Fibroblast of lung (primary cell): ENCODE data around the gene CEP76. TPM values are rescaled to one million over a fixed set of nuclear protein-coding genes. Genes with fewer than 3 reads are reported as not detected.

Source experiments
- DNase-seq, 2 donors: peaks; one replicate each; pipeline versions ENCODE4 v3.0.0 to v3.0.0-alpha.2; 2010; ENCODE audit warnings: low read depth in 2 of 2
- H2AFZ ChIP-seq: 2 replicates; pipeline ENCODE4 v1.5.1; 2012; ENCODE audit warnings: low read length, control low read depth, inconsistent platforms
- H3K27ac ChIP-seq: 2 replicates; pipeline ENCODE4 v1.5.1; 2011; ENCODE audit warnings: low read length, control low read depth; ENCODE audit not compliant: insufficient read depth
- H3K27me3 ChIP-seq: 2 replicates; pipeline ENCODE4 v1.5.1; 2011; ENCODE audit warnings: mild to moderate bottlenecking, low read length; ENCODE audit not compliant: control insufficient read depth, insufficient read depth
- H3K36me3 ChIP-seq: 2 replicates; pipeline ENCODE4 v1.5.1; 2011; ENCODE audit warnings: low read length; ENCODE audit not compliant: control insufficient read depth, insufficient read depth
- H3K4me1 ChIP-seq: 2 replicates; pipeline ENCODE4 v1.5.1; 2011; ENCODE audit warnings: low read length; ENCODE audit not compliant: control insufficient read depth, insufficient read depth; ENCODE audit errors: extremely low read depth
- H3K4me2 ChIP-seq: 2 replicates; pipeline ENCODE4 v1.5.1; 2011; ENCODE audit warnings: low read length, control low read depth; ENCODE audit not compliant: insufficient read depth; ENCODE audit errors: extremely low read depth
- H3K4me3 ChIP-seq, 4 experiments: fragments of 200-600 bp in 1 of 4; sonication (generic) in 1 of 4; replicated peaks in 1 of 4; 2 replicates each; pipeline ENCODE4 v1.5.1; 2011 to 2016; ENCODE audit warnings: low read length in 4 of 4, low read depth in 3 of 4, mild to moderate bottlenecking in 3 of 4, control low read depth in 2 of 4, inconsistent platforms in 1 of 4, mixed read lengths in 1 of 4; ENCODE audit not compliant: insufficient read depth in 1 of 4; ENCODE audit errors: control extremely low read depth in 1 of 4
- H3K79me2 ChIP-seq: 2 replicates; pipeline ENCODE4 v1.5.1; 2012; ENCODE audit warnings: mild to moderate bottlenecking, low read length, inconsistent platforms; ENCODE audit not compliant: control insufficient read depth, insufficient read depth
- H3K9ac ChIP-seq: 2 replicates; pipeline ENCODE4 v1.5.1; 2011; ENCODE audit warnings: mild to moderate bottlenecking, low read length, control low read depth; ENCODE audit not compliant: insufficient read depth
- H3K9me3 ChIP-seq: 2 replicates; pipeline ENCODE4 v1.5.1; 2012; ENCODE audit warnings: low read depth, low read length; ENCODE audit not compliant: control insufficient read depth, insufficient read depth
- H4K20me1 ChIP-seq: 2 replicates; pipeline ENCODE4 v1.5.1; 2011; ENCODE audit warnings: low read length; ENCODE audit not compliant: control insufficient read depth, insufficient read depth; ENCODE audit errors: extremely low read depth
- CTCF ChIP-seq, 2 donors: IDR thresholded peaks in 1 of 2; conservative IDR thresholded peaks in 1 of 2; 1 replicate in 1 of 2; 2 replicates in 1 of 2; pipeline ENCODE4 v1.5.1; 2011 to 2012; ENCODE audit warnings: low read length in 2 of 2, control low read depth in 1 of 2, inconsistent platforms in 1 of 2, low read depth in 1 of 2, mild to moderate bottlenecking in 1 of 2
- EZH2 ChIP-seq: IDR thresholded peaks from 2 replicates; pipeline ENCODE4 v1.5.1; 2012; ENCODE audit warnings: low read length, control low read depth, mild to moderate bottlenecking; ENCODE audit errors: missing control alignments
- polyA plus RNA-seq, 2 donors: library from polyadenylated mRNA; depleted of rRNA in 1 of 2; stranded (reverse) in 1 of 2; unstranded in 1 of 2; fragments of >200 nt; gene quantifications; 2 replicates each; pipeline ENCODE4 v1.2.1, GENCODE V29; 2011 to 2012; ENCODE audit warnings: missing spikeins in 1 of 2
- total RNA-seq: library from RNA; depleted of rRNA; stranded (reverse); fragments of >200 nt; gene quantifications from 2 replicates; pipeline ENCODE4 v1.2.1, GENCODE V29; 2014

The CEP76 gene
- total and polyA plus RNA-seq, 2 donors (not counting 1 experiment from before 2014, with no cell fraction given): 5.2 to 8.1 TPM

GRCh38 chr18:12722731-12723130 is 20.2 kb upstream of the CEP76 start:
- Histone ChIP-seq H3K27me3 (no peaks in the 10 kb centered on the region), H3K4me3 (no peak overlapping the region), H3K9me3 (no peaks in the 10 kb centered on the region), H3K4me1 (no peaks in the 10 kb centered on the region), H3K9ac (no peak overlapping the region), H3K4me2 (no peak overlapping the region), H3K36me3 (peaks cover 6% of the 10 kb centered on the region), H4K20me1 (no peaks in the 10 kb centered on the region), H2AFZ (no peak overlapping the region), H3K79me2 (no peaks in the 10 kb centered on the region), H3K27ac (no peak overlapping the region)
- TF ChIP-seq CTCF (conservative IDR thresholded peaks at IDR 0.05 in 1 of 2, IDR thresholded peaks at IDR 0.05 in 1 of 2; ENCODE audit: low read depth in 1 of 2, low read length in 2 of 2): no peak
- TF ChIP-seq EZH2: no peak
- DNase-seq: no peak

- H3K36me3 ChIP-seq: peaks cover 6% of the 10 kb centered on the region
- TF ChIP-seq EZH2 (no peak), CTCF (conservative IDR thresholded peaks at IDR 0.05 in 1 of 2, IDR thresholded peaks at IDR 0.05 in 1 of 2; ENCODE audit: low read depth in 1 of 2, low read length in 2 of 2) (no peak)
Measured at GRCh38 chr18:12721495-12722275, 19.2 kb upstream of the CEP76 start.

DNA sequence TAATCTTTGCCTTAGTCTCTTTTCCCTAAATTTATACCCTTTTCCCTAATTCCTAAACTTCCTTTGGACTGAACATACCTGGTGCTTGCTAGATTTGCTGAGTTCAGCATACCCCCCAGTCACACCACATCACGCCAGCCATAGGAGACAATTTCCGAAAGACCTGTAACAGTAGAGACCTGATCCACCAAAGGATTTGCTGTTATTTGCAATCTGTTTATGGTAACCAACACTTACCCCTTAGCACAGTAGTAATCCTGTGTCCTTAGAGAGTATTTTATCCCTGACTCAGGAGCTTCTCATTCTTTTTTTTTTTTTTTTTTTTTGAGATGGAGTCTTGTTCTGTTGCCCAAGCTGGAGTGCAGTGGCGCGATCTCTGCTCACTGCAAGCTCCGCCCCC is 8.9 kb upstream of the CEP76 start:
- H3K9me3 ChIP-seq: no peaks in the 10 kb centered on the region
- no peak overlapping the region for H3K4me3 ChIP-seq
- H3K36me3 ChIP-seq: peaks cover 15% of the 10 kb centered on the region
- no peaks in the 10 kb centered on the region for H4K20me1 ChIP-seq
- H3K4me1 ChIP-seq: no peaks in the 10 kb centered on the region
- no peak overlapping the region for H3K27ac ChIP-seq
- H3K79me2 ChIP-seq: no peaks in the 10 kb centered on the region
- no peak overlapping the region for H2AFZ ChIP-seq
- TF ChIP-seq CTCF (conservative IDR thresholded peaks at IDR 0.05 in 1 of 2, IDR thresholded peaks at IDR 0.05 in 1 of 2; ENCODE audit: low read depth in 1 of 2, low read length in 2 of 2): no peak
- TF ChIP-seq EZH2: no peak
- DNase-seq: no peak
- no peak overlapping the region for H3K4me2 ChIP-seq
- no peak overlapping the region for H3K9ac ChIP-seq
- no peaks in the 10 kb centered on the region for H3K27me3 ChIP-seq

More at GRCh38 chr18:12721495-12722275, 19.2 kb upstream of the CEP76 start:
- no peaks in the 10 kb centered on the region for H3K9me3 ChIP-seq
- no peaks in the 10 kb centered on the region for H4K20me1 ChIP-seq
- H3K27me3 ChIP-seq: no peaks in the 10 kb centered on the region
- no peak overlapping the region for H3K4me3 ChIP-seq
- no peak overlapping the region for H3K27ac ChIP-seq
- H3K79me2 ChIP-seq: no peaks in the 10 kb centered on the region
- H3K9ac ChIP-seq: no peak overlapping the region
- no peaks in the 10 kb centered on the region for H3K4me1 ChIP-seq
- no peak overlapping the region for H2AFZ ChIP-seq
- no peak for DNase-seq
- H3K4me2 ChIP-seq: no peak overlapping the region
